HepG2 (cell line): ENCODE measurements around the gene PAPOLA. TPM values are rescaled to one million over a fixed set of nuclear protein-coding genes. Genes with fewer than 3 reads are reported as not detected.

Experiments used
- ATF4 ChIP-seq, 2 experiments: fragments of 450-650 bp in 1 of 2; sonication (generic) in 1 of 2; formaldehyde crosslinking; IDR thresholded peaks; 2 replicates each; pipeline versions ENCODE4 v1.5.0 to v1.8.0; 2020 to 2022; ENCODE audit warnings: mild to moderate bottlenecking in 1 of 2, missing genetic modification reagents in 1 of 2
- EEA1 ChIP-seq: sonication (generic); formaldehyde crosslinking; IDR thresholded peaks from 2 replicates; pipeline ENCODE4 v1.5.1; 2020; ENCODE audit warnings: mild to moderate bottlenecking, missing genetic modification reagents, borderline replicate concordance
- MIER2 ChIP-seq: IDR thresholded peaks from 2 replicates; pipeline ENCODE4 v1.6.1; 2016; ENCODE audit warnings: missing biosample characterization, missing genetic modification reagents
- POGK ChIP-seq: sonication (generic); formaldehyde crosslinking; conservative IDR thresholded peaks from 2 replicates; pipeline ENCODE4 v1.8.0; 2022; ENCODE audit warnings: mild to moderate bottlenecking, moderate library complexity, missing genetic modification reagents
- RAD51 ChIP-seq: fragments of 450-650 bp; IDR thresholded peaks from 2 replicates; pipeline ENCODE4 v1.6.1; 2016; ENCODE audit warnings: borderline replicate concordance
- ZBTB39 ChIP-seq: sonication (generic); formaldehyde crosslinking; IDR thresholded peaks from 2 replicates; pipeline ENCODE4 v1.5.0; 2020; ENCODE audit warnings: missing genetic modification reagents
- ZBTB4 ChIP-seq: sonication (generic); formaldehyde crosslinking; IDR thresholded peaks from 2 replicates; pipeline ENCODE4 v1.4.0; 2020; ENCODE audit warnings: missing genetic modification reagents, mild to moderate bottlenecking, borderline replicate concordance
- ZKSCAN5 ChIP-seq: sonication (generic); formaldehyde crosslinking; IDR thresholded peaks from 2 replicates; pipeline ENCODE4 v1.5.1; 2020; ENCODE audit warnings: mild to moderate bottlenecking, missing genetic modification reagents
- ZNF281 ChIP-seq: sonication (generic); formaldehyde crosslinking; IDR thresholded peaks from 2 replicates; pipeline ENCODE4 v1.4.0; 2020; ENCODE audit warnings: missing genetic modification reagents, borderline replicate concordance
- ZNF329 ChIP-seq: sonication (generic); formaldehyde crosslinking; IDR thresholded peaks from 2 replicates; pipeline ENCODE4 v1.9.0; 2021; ENCODE audit warnings: low read depth, mild to moderate bottlenecking, missing genetic modification reagents
- ZNF33B ChIP-seq: sonication (generic); formaldehyde crosslinking; IDR thresholded peaks from 2 replicates; pipeline ENCODE4 v1.5.1; 2020; ENCODE audit warnings: mild to moderate bottlenecking, missing genetic modification reagents
- ZNF816 ChIP-seq: sonication (generic); formaldehyde crosslinking; IDR thresholded peaks from 2 replicates; pipeline ENCODE4 v1.8.0; 2022; ENCODE audit warnings: missing genetic modification reagents, mild to moderate bottlenecking, borderline replicate concordance
- polyA plus RNA-seq, 8 experiments: library from polyadenylated mRNA; depleted of rRNA in 3 of 8; stranded (reverse) in 7 of 8; unstranded in 1 of 8; fragments of >200 nt; fragmentation: Illumina TruSeq in 4 of 8; extraction: Trizol in 4 of 8; gene quantifications; 2 replicates each; pipeline versions ENCODE4 v1.2.1 to v1.2.3, GENCODE V29; 2011 to 2016; ENCODE audit warnings: low read depth in 4 of 8, missing spikeins in 1 of 8, mixed read lengths in 1 of 8; ENCODE audit not compliant: insufficient read depth in 1 of 8
- total RNA-seq, 5 experiments: library from RNA; depleted of rRNA; stranded (reverse); fragments of >200 nt; fragmentation: Illumina TruSeq; extraction: Trizol; gene quantifications; 2 replicates each; pipeline ENCODE4 v1.2.3, GENCODE V29; 2016; ENCODE audit warnings: low read depth in 1 of 5

PAPOLA gene
- total and polyA plus RNA-seq, 2 of the 13 experiments (the other 11 are each of a cell fraction or from before 2014, with no cell fraction given): 103 to 151 TPM

GRCh38 chr14:96501740-96502620, at the start of gene PAPOLA (continued):
- TF ChIP-seq ZBTB4 (no peak), ZNF33B (CRISPR knock-in tag) (no peak), ZNF816 (CRISPR knock-in tag) (peak; percentile 89), RAD51 (no peak), ATF4 (CRISPR knock-in tag; IDR thresholded peaks at IDR 0.05) (peak in 1 of 2 experiments; percentile 72; a peak in 2 of 4 replicates), ZNF329 (CRISPR knock-in tag) (peak; percentile 73), MIER2 (CRISPR knock-in tag) (no peak), ZNF281 (no peak), ZKSCAN5 (no peak; the same call in 1 of the 2 replicates), POGK (0 out of 2 replicates have a peak, but pooled peaks have one; percentile 55), EEA1 (CRISPR knock-in tag) (no peak), ZBTB39 (peak; percentile 74; the same call in 1 of the 2 replicates)
